Astrocyte (in vitro differentiated cells and primary cell): Measurements from ENCODE around the gene SPOCK2. TPM values are rescaled to one million over a fixed set of nuclear protein-coding genes. Genes with fewer than 3 reads are reported as not detected.

ENCODE experiments used
- DNase-seq: peaks from one replicate; pipeline ENCODE4 v3.0.0-alpha.2; 2010; ENCODE audit warnings: low read depth
- FAIRE-seq: peaks from 2 replicates; lab custom pipeline; 2011; peaks lifted over from hg19 to GRCh38; lab: Jason Lieb, UNC
- H2AFZ ChIP-seq: 2 replicates; pipeline ENCODE4 v1.6.0; 2012; ENCODE audit warnings: low read depth, low read length, inconsistent platforms
- H3K27ac ChIP-seq: 2 replicates; pipeline ENCODE4 v1.5.1; 2011; ENCODE audit warnings: low read depth, low read length, inconsistent platforms
- H3K27me3 ChIP-seq: 2 replicates; pipeline ENCODE4 v1.6.0; 2011; ENCODE audit warnings: low read length, inconsistent platforms; ENCODE audit not compliant: insufficient read depth
- H3K36me3 ChIP-seq: 2 replicates; pipeline ENCODE4 v1.5.1; 2011; ENCODE audit warnings: low read length, inconsistent platforms; ENCODE audit not compliant: insufficient read depth
- H3K4me1 ChIP-seq: 2 replicates; pipeline ENCODE4 v1.5.1; 2011; ENCODE audit warnings: low read length, inconsistent platforms; ENCODE audit not compliant: insufficient read depth
- H3K4me2 ChIP-seq: 2 replicates; pipeline ENCODE4 v1.6.0; 2012; ENCODE audit warnings: low read length, inconsistent platforms
- H3K4me3 ChIP-seq: 2 replicates; pipeline ENCODE4 v1.5.1; 2011; ENCODE audit warnings: low read depth, mild to moderate bottlenecking, low read length, inconsistent platforms; ENCODE audit not compliant: insufficient read depth
- H3K79me2 ChIP-seq: 2 replicates; pipeline ENCODE4 v1.6.0; 2012; ENCODE audit warnings: mild to moderate bottlenecking, low read length, inconsistent platforms; ENCODE audit not compliant: insufficient read depth
- H3K9ac ChIP-seq: 2 replicates; pipeline ENCODE4 v1.6.0; 2012; ENCODE audit warnings: mild to moderate bottlenecking, low read length, inconsistent platforms
- H3K9me3 ChIP-seq: 2 replicates; pipeline ENCODE4 v1.5.1; 2012; ENCODE audit warnings: low read depth, mild to moderate bottlenecking, low read length, inconsistent platforms; ENCODE audit not compliant: insufficient read depth
- H4K20me1 ChIP-seq: 2 replicates; pipeline ENCODE4 v1.6.0; 2012; ENCODE audit warnings: low read length, inconsistent platforms; ENCODE audit not compliant: insufficient read depth
- H3K27ac Mint-ChIP-seq: one replicate; pipeline ENCODE4 v1.8.0; 2021; ENCODE audit warnings: mild to moderate bottlenecking, mixed read lengths; ENCODE audit not compliant: unreplicated experiment
- H3K27me3 Mint-ChIP-seq: one replicate; pipeline ENCODE4 v1.8.0; 2021; ENCODE audit warnings: low read depth, mixed read lengths; ENCODE audit not compliant: unreplicated experiment
- H3K36me3 Mint-ChIP-seq: one replicate; pipeline ENCODE4 v1.8.0; 2021; ENCODE audit warnings: low read depth, mixed read lengths; ENCODE audit not compliant: unreplicated experiment
- H3K4me1 Mint-ChIP-seq: one replicate; pipeline ENCODE4 v1.8.0; 2021; ENCODE audit warnings: low read depth, mixed read lengths; ENCODE audit not compliant: unreplicated experiment
- H3K4me3 Mint-ChIP-seq: one replicate; pipeline ENCODE4 v1.8.0; 2021; ENCODE audit warnings: mild to moderate bottlenecking, moderate library complexity, mixed read lengths; ENCODE audit not compliant: unreplicated experiment
- H3K9me3 Mint-ChIP-seq: one replicate; pipeline ENCODE4 v1.8.0; 2021; ENCODE audit warnings: mild to moderate bottlenecking, mixed read lengths; ENCODE audit not compliant: unreplicated experiment
- CTCF ChIP-seq: IDR thresholded peaks from 2 replicates; pipeline ENCODE4 v1.5.1; 2011; ENCODE audit warnings: low read depth, mild to moderate bottlenecking, inconsistent platforms, low read length, moderate library complexity; ENCODE audit not compliant: insufficient read depth
- EZH2 ChIP-seq: IDR thresholded peaks from 2 replicates; pipeline ENCODE4 v1.6.1; 2012; ENCODE audit warnings: mild to moderate bottlenecking, low read length, inconsistent platforms; ENCODE audit not compliant: insufficient read depth
- total RNA-seq: library from RNA; stranded (reverse); gene quantifications from 2 replicates; pipeline ENCODE4 v1.2.1, GENCODE V29; 2021

SPOCK2 gene
- total RNA-seq, 1 donor from 2014 or later = 0.89 TPM

GRCh38 chr10:72085166-72085565, 3.2 kb downstream of the SPOCK2 start:
- TF ChIP-seq EZH2 = no peak
- TF ChIP-seq CTCF = no peak
- H3K4me2 ChIP-seq = no peak overlapping the region
- Mint-ChIP-seq H3K36me3 (no peaks in the 10 kb centered on the region), H3K9me3 (peaks cover 2% of the 10 kb centered on the region), H3K4me3 (no peak overlapping the region), H3K27me3 (peaks cover 51% of the 10 kb centered on the region), H3K4me1 (peaks cover 8% of the 10 kb centered on the region), H3K27ac (no peak overlapping the region)
- H3K36me3 ChIP-seq = no peaks in the 10 kb centered on the region
- H3K27ac ChIP-seq = no peak overlapping the region
- H3K4me1 ChIP-seq = peaks cover 7% of the 10 kb centered on the region
- H3K27me3 ChIP-seq = peaks cover 58% of the 10 kb centered on the region
- no peaks in the 10 kb centered on the region for H3K9me3 ChIP-seq
- H2AFZ ChIP-seq = no peak overlapping the region
- H3K4me3 ChIP-seq = no peak overlapping the region
- no peak for DNase-seq
- H4K20me1 ChIP-seq = peaks cover 11% of the 10 kb centered on the region
- no peak overlapping the region for H3K9ac ChIP-seq
- H3K79me2 ChIP-seq = no peaks in the 10 kb centered on the region
- FAIRE-seq = no peak

- Histone ChIP-seq H3K4me1 (peaks cover 7% of the 10 kb centered on the region), H3K9ac (no peak overlapping the region), H3K4me2 (no peak overlapping the region), H3K4me3 (no peak overlapping the region), H3K36me3 (no peaks in the 10 kb centered on the region), H3K27me3 (peaks cover 50% of the 10 kb centered on the region), H3K9me3 (no peaks in the 10 kb centered on the region), H3K79me2 (no peaks in the 10 kb centered on the region), H2AFZ (no peak overlapping the region), H3K27ac (no peak overlapping the region), H4K20me1 (peaks cover 10% of the 10 kb centered on the region)
- H3K27me3 Mint-ChIP-seq = peaks cover 45% of the 10 kb centered on the region
- no peak for TF ChIP-seq EZH2
- no peak for TF ChIP-seq CTCF
- no peak for DNase-seq
- no peak for FAIRE-seq
- H3K36me3 Mint-ChIP-seq = no peaks in the 10 kb centered on the region
- peaks cover 2% of the 10 kb centered on the region for H3K9me3 Mint-ChIP-seq
- no peak overlapping the region for H3K4me3 Mint-ChIP-seq
- no peak overlapping the region for H3K27ac Mint-ChIP-seq
- peaks cover 8% of the 10 kb centered on the region for H3K4me1 Mint-ChIP-seq
These were observed 4.4 kb downstream of the SPOCK2 start for GRCh38 chr10:72083790-72084459.
